ENCODE results near the gene ANKRD62.

Gene ANKRD62

GRCh38 chr18:12093520-12094257, at the start of gene ANKRD62:
TSS of gene ANKRD62 (plus strand) at chr18:12093843. CDS start at chr18:12094018, 175 bp downstream.
- no peak for DNase-seq (ENCODE audit: low read depth)

- no peak for DNase-seq (ENCODE audit: low read depth)
These were observed 49.1 kb upstream of the ANKRD62 start for GRCh38 chr18:12044591-12044990.

DNA sequence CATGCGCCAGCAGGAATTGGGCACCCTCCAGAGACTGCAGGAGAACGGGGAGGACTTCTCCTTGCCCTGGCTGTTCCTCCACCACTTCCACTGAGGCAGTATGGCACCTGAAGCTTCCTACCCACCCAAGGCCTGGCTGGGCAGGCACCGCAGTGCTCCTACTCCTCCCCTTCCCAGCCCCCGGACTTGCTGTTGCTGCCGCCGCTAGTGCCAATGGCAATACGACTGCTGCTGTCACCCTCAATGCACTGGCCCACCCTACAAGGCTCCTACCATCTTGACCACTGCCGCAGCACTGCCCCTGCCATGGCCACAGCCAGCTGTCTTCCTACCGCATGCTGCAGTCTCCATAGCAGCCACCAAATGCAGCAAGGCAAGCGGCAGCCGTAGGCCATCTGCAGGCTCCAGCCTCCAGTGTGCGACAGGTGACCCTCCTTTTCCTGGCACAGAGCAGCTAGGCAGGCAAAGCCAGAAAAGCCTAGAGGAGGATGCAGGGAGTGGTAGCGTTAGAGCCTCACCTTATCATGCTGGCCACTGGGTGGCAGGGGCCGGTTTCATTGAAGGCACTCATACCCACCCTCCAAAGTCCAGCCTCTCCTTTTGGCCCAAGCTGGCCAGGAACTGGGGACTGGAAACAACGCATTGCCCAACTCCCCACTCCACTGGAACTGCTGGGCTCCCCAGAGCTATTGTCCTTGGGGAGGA, 47.4 kb upstream of the ANKRD62 start:
- DNase-seq (ENCODE audit: low read depth): no peak

DNA sequence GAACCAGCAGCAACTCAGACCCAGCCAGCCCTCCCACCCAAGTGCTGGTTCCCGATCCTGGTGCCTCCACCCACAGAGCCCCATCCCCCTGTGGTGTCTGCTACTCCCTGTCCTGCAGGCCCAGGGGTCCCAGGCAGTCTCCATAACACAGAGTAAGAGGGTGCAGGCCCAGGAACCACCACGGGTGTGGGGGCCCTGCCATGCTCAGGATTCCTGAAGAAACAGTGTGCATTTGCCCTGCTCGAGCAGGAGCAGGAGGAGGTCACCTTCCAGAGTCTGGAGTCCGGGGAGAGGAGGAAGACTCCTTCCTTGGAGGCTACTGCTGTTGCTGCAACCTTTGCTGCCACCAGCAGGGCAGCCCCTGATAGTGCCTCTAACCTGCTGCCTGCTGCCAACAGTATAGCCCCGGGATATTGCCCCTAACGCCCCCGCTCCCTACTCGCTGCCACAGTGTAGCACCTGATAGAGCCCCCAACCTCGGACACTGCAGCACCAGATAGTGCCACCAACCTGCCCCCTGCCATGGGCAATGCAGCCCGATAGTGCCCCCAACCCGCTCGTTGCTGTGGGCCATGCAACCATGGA, 46.8 kb upstream of the ANKRD62 start:
- no peak for DNase-seq (ENCODE audit: low read depth)

GRCh38 chr18:12048010-12048826, 45.4 kb upstream of the ANKRD62 start:
- DNase-seq (ENCODE audit: low read depth): no peak

- DNase-seq (ENCODE audit: low read depth): no peak
These were observed 44.8 kb upstream of the ANKRD62 start for GRCh38 chr18:12048827-12049175.

DNA sequence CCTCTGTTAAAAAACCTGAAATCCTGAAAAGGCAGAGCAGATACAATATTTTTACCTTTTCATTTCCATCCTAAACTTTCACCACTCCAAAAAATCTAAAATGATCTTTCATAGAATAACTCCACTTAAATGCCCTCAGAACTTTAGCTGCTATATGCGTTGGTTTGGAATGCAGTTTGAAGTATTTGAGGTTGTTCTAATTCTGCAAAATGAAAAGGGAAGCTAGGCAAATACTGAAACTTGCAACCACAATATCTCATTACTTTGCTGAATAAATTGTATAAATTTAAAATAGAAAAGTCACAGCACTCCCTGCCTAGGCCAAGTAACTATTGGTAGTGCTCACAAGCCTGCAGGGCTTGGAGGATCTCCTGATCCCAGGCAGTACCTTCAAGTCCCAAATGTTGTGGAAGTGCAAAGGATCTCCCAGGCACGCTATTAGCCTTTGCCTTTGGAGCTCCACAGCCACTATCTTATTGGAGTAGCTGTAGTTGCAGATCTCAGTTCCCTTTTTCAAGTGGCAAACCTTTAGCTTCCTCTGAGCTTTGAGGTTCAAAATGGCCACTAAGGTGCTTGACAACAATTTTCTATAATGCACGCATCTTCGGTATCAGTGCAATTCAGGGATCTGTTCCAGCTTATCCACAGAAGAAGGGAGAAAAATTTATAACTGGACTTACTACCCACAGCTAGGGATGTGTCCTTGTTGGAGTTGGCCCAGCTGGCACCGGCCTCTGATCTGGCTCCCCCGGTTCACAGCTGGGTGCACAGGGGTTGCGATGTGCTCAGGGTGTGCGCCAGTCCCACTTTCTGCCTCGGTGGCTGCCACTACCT, 43.4 kb upstream of the ANKRD62 start:
- DNase-seq (ENCODE audit: low read depth): no peak

DNA sequence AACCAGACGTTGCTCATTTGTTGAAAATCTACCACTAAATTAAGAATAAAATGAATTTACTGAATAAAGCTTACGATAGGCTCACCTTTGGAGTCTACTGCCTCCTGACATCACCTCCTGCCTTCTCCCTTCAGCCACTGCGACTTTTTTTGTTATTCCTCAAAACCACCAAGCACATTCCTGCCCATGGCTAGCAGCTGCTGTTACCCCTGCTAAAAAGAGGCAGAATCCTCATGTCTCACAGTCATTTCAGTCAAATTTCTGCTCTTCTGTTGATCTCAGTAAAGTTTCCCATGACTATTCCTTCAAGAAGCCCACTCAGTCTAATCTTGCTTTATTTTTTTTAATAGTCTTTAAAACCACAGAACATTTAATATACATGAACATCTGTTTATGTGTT, 40.8 kb upstream of the ANKRD62 start:
- no peak for DNase-seq (ENCODE audit: low read depth)

- DNase-seq (ENCODE audit: low read depth): no peak
These were observed 40.4 kb upstream of the ANKRD62 start for GRCh38 chr18:12053289-12053688.

DNA sequence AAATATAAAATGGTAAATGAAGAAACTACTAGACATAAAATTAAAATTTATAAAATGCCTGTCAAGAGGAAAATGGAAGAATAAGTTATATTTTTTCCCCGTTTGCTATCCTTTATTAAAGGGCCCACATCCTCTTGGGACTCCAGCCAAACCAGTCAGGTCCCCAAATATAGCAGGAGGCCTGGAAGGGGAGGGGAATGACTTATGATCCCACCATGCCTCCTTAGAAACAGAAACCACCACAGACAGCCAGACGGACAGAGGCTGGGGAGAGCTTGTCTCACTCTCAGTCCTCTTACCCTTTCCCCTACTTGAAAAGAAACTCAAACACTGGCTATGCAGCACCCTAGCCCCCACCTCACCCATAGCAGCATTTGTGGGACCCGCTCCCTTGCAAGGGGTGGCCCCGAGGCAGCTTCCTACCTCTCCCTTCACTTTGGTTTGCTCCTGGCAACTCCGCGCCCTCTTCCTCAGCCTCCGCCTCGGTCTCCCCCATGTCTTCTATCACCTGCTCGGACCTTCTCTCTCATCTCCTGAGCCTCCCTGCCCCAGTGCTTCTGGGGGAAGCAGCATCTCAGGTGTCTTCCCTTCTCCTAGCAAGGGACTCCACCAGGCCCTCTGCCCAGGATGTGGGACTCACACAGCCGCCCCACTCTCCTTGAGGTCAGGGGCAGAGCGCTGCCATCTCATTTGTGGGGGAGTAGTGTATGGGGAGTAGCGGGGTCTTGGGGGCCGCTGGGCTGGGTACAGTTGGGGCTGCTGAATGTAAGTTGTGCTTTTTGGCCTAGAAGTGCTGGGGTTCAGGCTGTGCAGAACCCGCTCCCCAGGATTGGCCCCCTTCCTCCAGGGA, 37.4 kb upstream of the ANKRD62 start:
- DNase-seq (ENCODE audit: low read depth): no peak

GRCh38 chr18:12056884-12057402, 36.7 kb upstream of the ANKRD62 start:
- no peak for DNase-seq (ENCODE audit: low read depth)

DNA sequence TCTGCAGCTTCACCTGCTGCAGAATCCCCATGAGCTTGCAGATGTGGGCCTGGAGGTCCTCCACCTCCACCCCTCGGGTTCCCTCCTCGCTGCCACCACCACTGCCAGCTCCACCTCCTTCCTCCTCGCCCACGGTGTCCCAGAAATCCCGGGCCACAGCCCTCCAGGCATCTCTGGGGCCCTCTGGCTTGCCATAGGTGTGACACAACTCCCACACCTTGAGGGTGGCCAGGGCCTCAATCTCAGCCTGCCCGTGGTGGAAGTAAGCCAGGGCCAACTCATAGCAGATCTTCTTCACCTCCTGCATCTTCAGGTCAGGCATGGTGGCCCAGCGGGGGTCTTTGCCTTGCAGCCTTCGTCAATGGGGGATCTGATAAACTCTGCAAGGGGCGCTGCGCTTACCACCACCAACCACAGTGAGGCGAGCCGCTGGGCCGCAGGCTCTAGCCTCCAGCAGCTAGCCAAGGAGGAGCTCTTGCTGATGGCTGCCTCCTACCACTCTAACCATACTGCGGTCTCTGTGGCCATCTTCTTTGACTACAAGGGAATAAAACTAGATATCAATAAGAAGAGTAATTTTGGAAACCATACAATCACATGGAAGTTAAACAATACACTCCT, 36.1 kb upstream of the ANKRD62 start:
- DNase-seq (ENCODE audit: low read depth): no peak

GRCh38 chr18:12059334-12060181, 34.1 kb upstream of the ANKRD62 start:
- DNase-seq (ENCODE audit: low read depth): no peak

GRCh38 chr18:12060182-12060870, 33.3 kb upstream of the ANKRD62 start:
- no peak for DNase-seq (ENCODE audit: low read depth)

DNA sequence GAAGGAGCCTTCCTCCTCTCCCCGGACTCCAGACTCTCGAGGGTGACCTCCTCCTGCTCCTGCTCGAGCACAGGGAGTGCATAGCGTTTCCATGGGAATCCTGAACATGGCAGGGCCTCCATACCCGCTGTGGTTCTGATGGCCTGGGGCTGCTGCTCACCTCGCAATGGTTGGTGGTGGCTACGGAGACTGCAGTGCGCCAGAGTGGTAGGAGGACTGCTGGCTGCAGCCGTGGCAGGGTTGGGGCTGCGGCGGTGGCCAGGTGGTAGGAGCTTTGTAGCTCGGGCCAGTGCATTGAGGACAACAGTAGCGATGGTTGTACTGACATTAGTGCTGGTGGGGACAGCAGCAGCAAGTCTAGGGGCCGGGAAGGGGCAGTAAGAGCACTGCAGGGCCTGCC, 32.0 kb upstream of the ANKRD62 start:
- no peak for DNase-seq (ENCODE audit: low read depth)

DNA sequence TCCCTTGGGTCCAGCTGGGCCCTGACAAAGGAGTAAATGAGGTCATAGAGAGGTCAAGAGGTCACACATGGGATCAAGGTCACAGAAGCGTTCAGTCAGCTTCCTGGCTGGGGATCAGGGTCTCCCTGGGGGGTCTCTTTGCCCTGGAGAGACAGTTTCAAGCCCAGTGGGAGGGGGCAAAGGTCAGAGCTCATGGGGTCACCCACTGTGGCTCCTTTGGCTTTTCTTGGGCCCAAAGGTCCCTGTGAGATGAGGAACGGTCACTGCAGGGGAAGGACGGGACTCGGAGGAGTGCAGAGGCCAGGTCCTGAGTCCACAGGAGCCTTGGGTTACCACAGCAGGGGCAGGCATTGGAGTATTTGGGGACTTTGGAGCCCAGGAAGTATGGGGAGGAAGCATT, 30.7 kb upstream of the ANKRD62 start:
- DNase-seq (ENCODE audit: low read depth): no peak

GRCh38 chr18:12064086-12064763, 29.4 kb upstream of the ANKRD62 start:
- no peak for DNase-seq (ENCODE audit: low read depth)

DNA sequence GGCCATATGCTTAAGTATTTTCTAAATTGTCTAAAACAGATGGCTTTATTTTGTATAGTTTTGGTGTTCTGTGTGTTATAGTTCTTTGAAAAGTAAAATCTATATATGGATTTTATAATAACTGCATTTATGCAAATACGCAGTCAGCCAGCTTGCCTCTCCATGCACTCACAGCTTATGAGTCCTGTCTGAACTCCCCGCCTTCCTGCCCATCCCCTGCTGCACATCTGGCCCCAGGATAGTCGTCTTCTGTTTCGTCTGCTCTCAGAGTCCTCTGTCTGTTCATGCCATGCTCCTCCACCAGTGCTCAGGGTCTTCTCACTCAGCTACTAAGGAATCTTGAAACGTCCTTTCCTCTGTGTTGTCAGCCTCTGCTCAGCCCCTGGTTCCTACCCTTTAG, 28.2 kb upstream of the ANKRD62 start:
- no peak for DNase-seq (ENCODE audit: low read depth)

Data from fibroblast of the conjunctiva (primary cell).